RWPE1 (cell line): Measurements from ENCODE around the gene ARMH3.
A peak's percentile ranks its signal among the peaks of the same experiment; 100 is the strongest.

Experiments
- CTCF ChIA-PET: fragments of 350-600 bp; sonication (Branson Sonifier 250); formaldehyde crosslinking; extraction: SDS; loops from one replicate; lab custom pipeline; 2021; lab: Yijun Ruan, JAX
- POLR2A ChIA-PET: fragments of 400-600 bp; formaldehyde crosslinking; extraction: SDS; loops from one replicate; lab custom pipeline; 2020; ENCODE audit warnings: antibody characterized with exemption; ENCODE audit not compliant: low non-redundant PET; lab: Yijun Ruan, JAX
- DNase-seq: peaks from one replicate; pipeline ENCODE4 v3.0.0; 2012; ENCODE audit warnings: low spot score
- H3K27ac ChIP-seq: fragments of 450-650 bp; 2 replicates; pipeline ENCODE4 v1.5.1; 2017
- TF ChIP-seq, protein P1 (sequence below): fragments of 450-650 bp; conservative IDR thresholded peaks from 2 replicates; pipeline ENCODE4 v1.5.1; 2017; ENCODE audit warnings: low read depth, mild to moderate bottlenecking

ARMH3 gene

DNA sequence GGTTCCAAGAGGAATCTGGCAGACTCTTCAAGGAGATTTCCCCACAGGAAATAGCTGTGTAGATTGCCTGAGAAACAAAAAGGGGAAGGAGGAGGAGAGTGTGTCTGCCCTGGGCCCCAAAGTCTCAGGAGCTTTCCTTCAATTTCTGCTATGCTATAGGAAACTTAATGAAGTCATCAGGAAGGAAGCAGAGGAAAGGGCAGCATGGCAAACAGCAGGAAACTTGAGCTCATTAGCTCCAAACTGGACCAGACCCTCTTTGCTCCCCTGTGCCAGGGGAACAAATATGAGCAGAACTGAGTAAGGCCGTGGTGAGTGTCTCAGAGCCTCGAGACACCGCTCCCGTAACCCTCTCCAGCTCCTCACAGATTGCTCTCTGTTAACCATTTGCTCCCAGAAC lies 207.6 kb downstream of the ARMH3 start:
- TF ChIP-seq, protein P1, sequence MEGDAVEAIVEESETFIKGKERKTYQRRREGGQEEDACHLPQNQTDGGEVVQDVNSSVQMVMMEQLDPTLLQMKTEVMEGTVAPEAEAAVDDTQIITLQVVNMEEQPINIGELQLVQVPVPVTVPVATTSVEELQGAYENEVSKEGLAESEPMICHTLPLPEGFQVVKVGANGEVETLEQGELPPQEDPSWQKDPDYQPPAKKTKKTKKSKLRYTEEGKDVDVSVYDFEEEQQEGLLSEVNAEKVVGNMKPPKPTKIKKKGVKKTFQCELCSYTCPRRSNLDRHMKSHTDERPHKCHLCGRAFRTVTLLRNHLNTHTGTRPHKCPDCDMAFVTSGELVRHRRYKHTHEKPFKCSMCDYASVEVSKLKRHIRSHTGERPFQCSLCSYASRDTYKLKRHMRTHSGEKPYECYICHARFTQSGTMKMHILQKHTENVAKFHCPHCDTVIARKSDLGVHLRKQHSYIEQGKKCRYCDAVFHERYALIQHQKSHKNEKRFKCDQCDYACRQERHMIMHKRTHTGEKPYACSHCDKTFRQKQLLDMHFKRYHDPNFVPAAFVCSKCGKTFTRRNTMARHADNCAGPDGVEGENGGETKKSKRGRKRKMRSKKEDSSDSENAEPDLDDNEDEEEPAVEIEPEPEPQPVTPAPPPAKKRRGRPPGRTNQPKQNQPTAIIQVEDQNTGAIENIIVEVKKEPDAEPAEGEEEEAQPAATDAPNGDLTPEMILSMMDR, result no peak
- ChIA-PET CTCF (interaction anchor here (5.9 kb wide), 1 partner anchor 7 kb away, joined by 40 read pairs; no protein-coding TSS in a partner anchor), POLR2A (no interaction called here)
- no peak for DNase-seq
- H3K27ac ChIP-seq, result no peak overlapping the region

DNA sequence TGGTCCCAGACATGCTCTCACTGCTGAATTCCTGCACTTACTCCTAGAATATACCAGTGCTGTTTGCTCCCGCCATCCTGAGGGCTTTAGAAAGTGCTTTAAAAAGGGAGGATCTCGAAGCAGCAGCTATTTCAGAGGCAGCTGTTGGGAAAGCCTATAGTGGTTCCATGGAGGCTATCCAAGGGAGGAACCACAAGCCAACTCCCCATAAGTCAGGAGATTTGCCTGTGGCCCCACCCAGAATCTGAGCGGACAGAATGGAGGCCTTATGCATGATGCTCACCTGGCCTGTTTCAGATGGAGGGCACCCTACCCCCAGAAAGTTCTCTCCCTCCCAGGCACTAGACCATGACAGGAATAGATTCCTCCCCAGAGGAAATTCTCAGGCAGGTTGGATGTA lies 210.1 kb downstream of the ARMH3 start:
- ChIA-PET POLR2A (no interaction called here), CTCF (interaction anchor here (0.6 to 1.0 kb wide), 2 partner anchors 10 to 230 kb away, joined by 3 read pairs; no protein-coding TSS in a partner anchor)
- TF ChIP-seq, protein P1, result no peak
- no peak overlapping the region for H3K27ac ChIP-seq
- no peak for DNase-seq

DNA sequence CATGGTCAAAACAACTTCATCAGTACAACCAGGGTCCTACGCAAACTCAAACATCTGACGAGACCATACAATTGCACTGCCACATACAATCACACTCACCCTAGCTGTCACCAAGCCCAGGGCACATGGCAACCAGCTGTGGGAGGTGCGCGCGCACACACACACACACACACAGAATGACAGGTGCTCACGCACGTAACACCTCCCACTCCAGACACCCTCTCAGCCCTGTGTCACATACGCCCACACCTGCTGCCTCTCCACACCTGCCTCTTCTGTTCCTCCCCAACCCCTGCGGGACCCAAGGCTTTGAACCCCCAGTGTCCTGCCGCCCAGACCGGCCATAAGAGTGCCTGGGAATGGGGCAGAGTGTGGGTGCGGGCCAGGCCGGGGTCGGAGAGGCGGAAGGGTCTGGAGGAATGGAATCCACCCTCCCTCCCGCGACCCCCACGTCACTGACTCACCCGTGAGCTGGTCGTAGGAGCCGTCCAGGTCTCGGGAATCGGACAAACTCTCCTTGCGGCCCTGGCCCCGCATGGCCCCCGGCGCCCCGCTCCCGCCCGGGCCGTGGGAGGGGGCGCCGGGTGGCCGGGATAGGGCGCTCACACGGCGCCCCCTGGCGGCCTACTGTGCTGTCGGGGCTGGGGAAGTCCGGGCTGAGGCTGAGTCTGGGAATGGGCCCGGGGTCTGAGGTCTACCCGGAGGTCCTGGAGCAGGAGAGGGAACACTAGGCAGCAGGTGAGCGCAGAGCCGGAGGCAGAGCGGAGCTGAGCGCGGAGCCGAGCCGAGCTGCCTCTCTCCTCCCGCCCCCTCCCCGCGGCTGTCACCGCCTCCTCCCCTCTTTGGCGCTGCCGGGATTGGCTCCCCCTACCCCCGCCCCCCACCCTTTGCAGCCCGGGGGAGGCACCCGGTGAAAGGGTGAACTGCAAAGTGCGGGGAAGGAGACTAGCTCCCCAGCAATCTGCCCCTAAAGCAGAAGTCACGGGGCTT lies 212.6 kb downstream of the ARMH3 start, which contains the start of gene KCNIP2:
Gene KCNIP2, minus strand, starts transcription at position 769 of the 990 bp plus-strand sequence. Its CDS starts 232 bp downstream, at position 537.
- POLR2A ChIA-PET, result no interaction called here
- no peak for DNase-seq
- TF ChIP-seq, protein P1, result no peak

DNA sequence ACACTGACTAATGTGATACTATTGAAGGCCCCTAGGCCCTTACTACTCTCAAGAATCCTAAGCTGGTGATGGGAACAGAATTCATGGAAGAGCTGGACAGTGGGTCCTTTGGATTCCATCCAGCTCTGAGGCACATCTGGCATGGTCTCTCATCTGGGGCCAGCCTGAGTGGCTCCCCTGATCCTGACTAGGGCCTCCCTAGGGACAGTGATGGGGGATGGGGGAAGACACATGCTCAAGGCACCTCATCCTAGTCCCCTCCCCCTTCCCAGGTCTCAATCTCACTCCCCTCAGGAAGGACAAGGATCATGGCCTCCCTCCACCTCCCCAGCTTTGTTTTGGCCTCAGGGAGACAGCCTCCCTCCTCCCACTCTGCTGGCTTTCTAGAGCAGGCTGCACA lies 214.1 kb downstream of the ARMH3 start:
- POLR2A ChIA-PET, result interaction anchor here (1.3 kb wide), 1 partner anchor 168 kb away, joined by 3 read pairs; no protein-coding TSS in a partner anchor
- DNase-seq, result no peak
- H3K27ac ChIP-seq, result no peak overlapping the region
- CTCF ChIA-PET, result interaction anchor here (0.7 to 3.2 kb wide), 15 partner anchors 10 to 630 kb away, joined by 3 to 67 read pairs (median 8); no protein-coding TSS in a partner anchor
- TF ChIP-seq, protein P1, result no peak

More for the DNA sequence above, 212.6 kb downstream of the ARMH3 start, which contains the start of gene KCNIP2:
- H3K27ac ChIP-seq, result no peak within 1 kb of the TSS
- CTCF ChIA-PET, result interaction anchor here (0.6 to 0.7 kb wide), 4 partner anchors 12 to 366 kb away, joined by 3 to 6 read pairs (median 4); no protein-coding TSS in a partner anchor

DNA sequence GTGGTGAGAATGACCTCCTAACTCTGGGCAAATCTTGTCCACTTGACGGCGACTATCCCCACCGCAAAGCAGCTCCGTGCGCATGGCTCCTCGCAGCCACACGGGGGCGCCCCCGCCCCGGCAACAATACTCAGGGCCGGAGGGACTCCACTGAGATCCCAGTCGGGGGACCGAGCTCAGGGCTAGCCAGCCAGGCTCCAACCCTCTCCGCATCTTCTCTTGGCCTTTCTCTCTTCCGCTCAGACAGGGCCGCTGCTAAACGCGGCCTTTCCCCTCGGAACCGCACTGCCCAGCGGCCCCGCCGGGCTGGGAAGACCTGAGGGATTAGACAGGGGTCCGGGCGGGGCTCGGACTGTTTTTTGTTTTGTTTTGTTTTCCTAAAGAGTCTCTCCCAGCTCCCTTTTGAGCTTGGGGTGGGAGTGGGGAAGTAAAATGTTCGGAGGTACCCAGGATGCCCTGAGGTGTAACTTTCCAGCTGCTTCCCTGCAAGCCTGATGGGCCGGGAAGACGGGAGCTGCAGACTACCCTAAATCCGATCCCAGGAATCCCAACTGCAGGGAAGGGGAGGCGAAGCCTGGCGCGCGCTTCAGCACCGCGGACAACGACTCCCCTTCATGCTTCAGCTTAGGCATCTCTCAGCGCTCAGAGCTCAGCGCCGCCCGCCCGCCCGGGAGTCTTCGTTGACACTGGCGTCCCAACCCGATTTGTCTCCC lies 215.1 kb downstream of the ARMH3 start:
- H3K27ac ChIP-seq, result no peak overlapping the region
- ChIA-PET POLR2A (interaction anchor here (1.3 kb wide), 1 partner anchor 169 kb away, joined by 3 read pairs; no protein-coding TSS in a partner anchor), CTCF (interaction anchor here (0.6 to 3.2 kb wide), 41 partner anchors 8 to 627 kb away, joined by 3 to 67 read pairs (median 4); partner anchors contain the start of gene OGA)
- TF ChIP-seq, protein P1, result peak; percentile 91
- peak; percentile 79 for DNase-seq
